Measurements from ENCODE around the gene SCGB3A2.

Gene SCGB3A2

GRCh38 chr5:147879784-147880183 is 1.3 kb downstream of the SCGB3A2 start:
- TF ChIP-seq, protein P1, sequence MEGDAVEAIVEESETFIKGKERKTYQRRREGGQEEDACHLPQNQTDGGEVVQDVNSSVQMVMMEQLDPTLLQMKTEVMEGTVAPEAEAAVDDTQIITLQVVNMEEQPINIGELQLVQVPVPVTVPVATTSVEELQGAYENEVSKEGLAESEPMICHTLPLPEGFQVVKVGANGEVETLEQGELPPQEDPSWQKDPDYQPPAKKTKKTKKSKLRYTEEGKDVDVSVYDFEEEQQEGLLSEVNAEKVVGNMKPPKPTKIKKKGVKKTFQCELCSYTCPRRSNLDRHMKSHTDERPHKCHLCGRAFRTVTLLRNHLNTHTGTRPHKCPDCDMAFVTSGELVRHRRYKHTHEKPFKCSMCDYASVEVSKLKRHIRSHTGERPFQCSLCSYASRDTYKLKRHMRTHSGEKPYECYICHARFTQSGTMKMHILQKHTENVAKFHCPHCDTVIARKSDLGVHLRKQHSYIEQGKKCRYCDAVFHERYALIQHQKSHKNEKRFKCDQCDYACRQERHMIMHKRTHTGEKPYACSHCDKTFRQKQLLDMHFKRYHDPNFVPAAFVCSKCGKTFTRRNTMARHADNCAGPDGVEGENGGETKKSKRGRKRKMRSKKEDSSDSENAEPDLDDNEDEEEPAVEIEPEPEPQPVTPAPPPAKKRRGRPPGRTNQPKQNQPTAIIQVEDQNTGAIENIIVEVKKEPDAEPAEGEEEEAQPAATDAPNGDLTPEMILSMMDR (IDR thresholded peaks at IDR 0.05; ENCODE audit: low read depth, low read length): no peak
- Histone ChIP-seq H3K4me1 (no peaks in the 10 kb centered on the region), H3K4me3 (ENCODE audit: low read depth, low read length) (no peak overlapping the region), H3K9me3 (no peaks in the 10 kb centered on the region), H3K36me3 (no peaks in the 10 kb centered on the region), H3K27me3 (peaks cover 56% of the 10 kb centered on the region)
- no peak for DNase-seq

DNA sequence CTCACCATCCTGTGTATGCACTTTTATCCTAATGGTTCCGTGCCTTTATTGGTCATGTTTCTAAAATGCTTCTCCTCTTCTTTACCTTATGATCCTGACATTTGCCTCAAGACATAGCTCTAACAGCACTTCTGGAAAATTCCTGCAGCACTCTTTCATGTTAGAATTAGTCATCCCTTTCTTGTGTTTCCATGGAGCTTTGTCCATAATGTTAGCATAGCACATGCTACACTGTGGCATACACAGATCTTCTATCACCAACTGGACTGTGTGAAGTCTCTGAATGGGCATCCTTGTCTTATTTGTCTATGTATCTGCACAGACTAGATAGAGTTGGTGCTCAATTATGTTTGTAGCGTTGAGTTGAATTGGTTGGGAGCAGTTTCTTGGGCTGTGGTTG is 2.0 kb downstream of the SCGB3A2 start:
- TF ChIP-seq, protein P1 (IDR thresholded peaks at IDR 0.05; ENCODE audit: low read depth, low read length): no peak

DNA sequence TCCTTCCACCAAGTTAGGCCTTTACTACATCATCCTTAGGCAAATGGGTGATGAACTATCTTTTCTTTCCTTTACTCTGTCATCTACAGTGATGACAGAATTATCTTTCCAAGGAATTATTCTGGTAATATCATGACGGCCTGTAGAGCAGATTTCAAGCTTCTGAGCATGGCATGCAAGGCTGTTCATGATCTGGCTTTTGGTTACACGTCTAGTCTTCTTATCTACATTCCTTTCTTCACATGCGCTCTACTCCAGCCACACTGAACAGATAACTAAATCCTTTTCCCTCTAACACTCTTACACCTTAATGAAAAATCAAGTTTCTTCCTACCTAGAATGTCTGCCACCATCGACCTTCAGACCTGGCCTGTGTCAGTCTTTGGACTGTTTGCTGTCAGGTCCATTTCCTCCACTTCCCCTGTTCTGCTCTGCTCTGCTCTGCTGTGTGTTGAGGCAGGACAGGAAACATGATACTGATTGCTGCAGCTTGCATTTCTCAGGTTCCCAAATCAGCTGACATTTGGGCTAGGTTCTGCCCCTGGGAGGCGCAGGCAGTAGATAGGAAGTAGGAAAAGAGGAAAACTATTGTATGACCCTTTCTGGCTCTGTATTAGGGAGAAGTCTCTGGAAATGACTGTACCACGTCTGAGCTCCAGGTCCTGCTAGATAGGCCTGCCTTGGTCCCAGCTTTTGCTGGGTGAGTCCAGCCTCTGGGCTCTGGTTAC is 4.2 kb downstream of the SCGB3A2 start:
- Histone ChIP-seq H3K9me3 (no peaks in the 10 kb centered on the region), H3K4me1 (no peaks in the 10 kb centered on the region), H3K4me3 (ENCODE audit: low read depth, low read length) (no peak overlapping the region), H3K36me3 (no peaks in the 10 kb centered on the region), H3K27me3 (peaks cover 33% of the 10 kb centered on the region)
- TF ChIP-seq, protein P1 (IDR thresholded peaks at IDR 0.05; ENCODE audit: low read depth, low read length): no peak
- DNase-seq: no peak

More for the DNA sequence above, 2.0 kb downstream of the SCGB3A2 start:
- H3K9me3 ChIP-seq: no peaks in the 10 kb centered on the region
- DNase-seq: no peak
- H3K27me3 ChIP-seq: peaks cover 53% of the 10 kb centered on the region
- no peaks in the 10 kb centered on the region for H3K36me3 ChIP-seq
- no peak overlapping the region for H3K4me3 ChIP-seq (ENCODE audit: low read depth, low read length)
- no peaks in the 10 kb centered on the region for H3K4me1 ChIP-seq

DNA sequence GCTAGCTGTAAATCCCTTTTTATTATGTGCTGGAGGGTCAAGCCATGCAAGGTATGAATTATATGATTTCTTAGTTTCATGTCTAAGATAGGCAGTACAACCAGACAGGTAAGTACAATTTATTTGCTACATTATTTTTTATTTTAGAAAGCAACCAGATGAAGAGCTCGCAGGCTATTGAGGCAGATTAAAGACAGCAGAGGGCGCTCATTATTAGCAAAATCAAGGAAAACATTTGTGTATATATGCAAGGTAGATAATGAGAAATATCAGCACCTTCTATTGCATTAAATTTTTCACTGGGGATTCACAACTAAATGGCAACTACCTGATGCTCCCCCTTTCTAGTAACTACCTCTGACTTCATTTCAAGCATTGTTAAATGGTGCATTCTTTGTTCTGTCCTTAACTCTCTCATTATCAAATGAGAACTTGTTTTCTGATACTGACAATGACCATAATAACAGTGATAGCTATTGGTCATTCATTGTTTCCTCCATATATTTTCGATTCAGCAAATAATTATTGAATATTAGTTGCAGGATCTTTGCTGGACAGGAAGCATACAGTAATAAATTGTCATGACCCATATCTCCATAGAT is 8.6 kb downstream of the SCGB3A2 start:
- Histone ChIP-seq H3K9me3 (no peaks in the 10 kb centered on the region), H3K36me3 (no peaks in the 10 kb centered on the region), H3K27me3 (peaks cover 9% of the 10 kb centered on the region), H3K4me3 (ENCODE audit: low read depth, low read length) (no peak overlapping the region), H3K4me1 (no peaks in the 10 kb centered on the region)
- peak; percentile 23 for DNase-seq
- TF ChIP-seq, protein P1 (IDR thresholded peaks at IDR 0.05; ENCODE audit: low read depth, low read length): peak; percentile 71

- TF ChIP-seq, protein P1 (IDR thresholded peaks at IDR 0.05; ENCODE audit: low read depth, low read length): no peak
- Histone ChIP-seq H3K36me3 (no peaks in the 10 kb centered on the region), H3K4me1 (no peaks in the 10 kb centered on the region), H3K4me3 (ENCODE audit: low read depth, low read length) (no peak overlapping the region), H3K27me3 (peaks cover 7% of the 10 kb centered on the region), H3K9me3 (no peaks in the 10 kb centered on the region)
- no peak for DNase-seq
Observed at GRCh38 chr5:147887930-147888329, 9.4 kb downstream of the SCGB3A2 start.

GRCh38 chr5:147892696-147893296 is 14.3 kb downstream of the SCGB3A2 start:
- no peaks in the 10 kb centered on the region for H3K9me3 ChIP-seq
- H3K4me3 ChIP-seq (ENCODE audit: low read depth, low read length): no peak overlapping the region
- TF ChIP-seq, protein P1 (IDR thresholded peaks at IDR 0.05; ENCODE audit: low read depth, low read length): no peak
- peaks cover 4% of the 10 kb centered on the region; the same call in 1 of the 2 replicates for H3K27me3 ChIP-seq
- no peaks in the 10 kb centered on the region for H3K36me3 ChIP-seq
- H3K4me1 ChIP-seq: no peaks in the 10 kb centered on the region
- DNase-seq: no peak
